Epithelial cell of proximal tubule (primary cell): ENCODE measurements around the gene ZBTB40. TPM values are rescaled to one million over a fixed set of nuclear protein-coding genes. Genes with fewer than 3 reads are reported as not detected.

Experiments used
- DNase-seq: peaks from one replicate; pipeline ENCODE4 v3.0.0-alpha.2; 2011; ENCODE audit warnings: low read depth
- H3K4me3 ChIP-seq: 2 replicates; pipeline ENCODE4 v1.5.1; 2011; ENCODE audit warnings: low read depth, mild to moderate bottlenecking, low read length
- CTCF ChIP-seq: conservative IDR thresholded peaks from 2 replicates; pipeline ENCODE4 v1.5.1; 2012; ENCODE audit warnings: low read depth, mild to moderate bottlenecking, low read length
- total RNA-seq: library from RNA; depleted of rRNA; stranded (reverse); fragments of >200 nt; gene quantifications from 2 replicates; pipeline ENCODE4 v1.2.3, GENCODE V29; 2015

ZBTB40 gene
- total RNA-seq, 1 donor from 2014 or later = 6.9 TPM

- H3K4me3 ChIP-seq = no peak overlapping the region
- DNase-seq = no peak
- no peak for TF ChIP-seq CTCF
Measured at GRCh38 chr1:22527122-22527521, 75.5 kb downstream of the ZBTB40 start.

- DNase-seq = no peak
- no peak for TF ChIP-seq CTCF
- H3K4me3 ChIP-seq = no peak overlapping the region
Measured at GRCh38 chr1:22527555-22528296, 76.1 kb downstream of the ZBTB40 start.

- TF ChIP-seq CTCF = no peak
- no peak for DNase-seq
- H3K4me3 ChIP-seq = no peak overlapping the region
Measured at GRCh38 chr1:22528451-22528850, 76.8 kb downstream of the ZBTB40 start.

GRCh38 chr1:22529901-22530621 lies 78.4 kb downstream of the ZBTB40 start:
- DNase-seq = no peak
- no peak for TF ChIP-seq CTCF
- H3K4me3 ChIP-seq = no peak overlapping the region

GRCh38 chr1:22530715-22531114 lies 79.1 kb downstream of the ZBTB40 start:
- no peak for DNase-seq
- no peak for TF ChIP-seq CTCF
- H3K4me3 ChIP-seq = no peak overlapping the region

- TF ChIP-seq CTCF = no peak
- H3K4me3 ChIP-seq = no peak overlapping the region
- DNase-seq = no peak
Measured at GRCh38 chr1:22531251-22531650, 79.6 kb downstream of the ZBTB40 start.
